Astrocyte of the spinal cord (primary cell): Measurements from ENCODE around the gene PDPK1.
"Not testable (repeated sequence)": the region's sequence is repeated elsewhere in the genome, so short reads cannot be mapped to it uniquely, and the experiment has no call there.

Experiments
- DNase-seq: peaks from one replicate; pipeline ENCODE4 v3.0.0; 2011; ENCODE audit warnings: low read depth, low spot score
- H3K4me3 ChIP-seq: 2 replicates; pipeline ENCODE4 v1.5.1; 2011; ENCODE audit warnings: low read depth, mild to moderate bottlenecking, low read length, moderate library complexity
- CTCF ChIP-seq: IDR thresholded peaks from 2 replicates; pipeline ENCODE4 v1.5.1; 2012; ENCODE audit warnings: low read depth, mild to moderate bottlenecking, low read length, inconsistent platforms
- in situ Hi-C: cut with HindIII; loops from 2 replicates; pipeline ENCODE4 v1.10.0; 2017; ENCODE audit warnings: low sequenced_read_pairs

The PDPK1 gene

GRCh38 chr16:2530629-2531318 is 7.0 kb upstream of the PDPK1 start:
- DNase-seq, result no peak
- in situ Hi-C loops, result no loop called here
- H3K4me3 ChIP-seq, result no peak overlapping the region
- no peak for TF ChIP-seq CTCF

- TF ChIP-seq CTCF, result no peak
- no peak for DNase-seq
- H3K4me3 ChIP-seq, result peak within 1 kb of the TSS; percentile 59
- in situ Hi-C loops, result no loop called here
Measured at GRCh38 chr16:2531371-2531695, 6.5 kb upstream of the PDPK1 start, which contains the start of gene CEMP1. Gene CEMP1, minus strand, starts transcription at chr16:2531408. Its CDS starts 335 bp downstream, at chr16:2531073.

GRCh38 chr16:2531696-2532493 is 5.9 kb upstream of the PDPK1 start:
- in situ Hi-C loops, result no loop called here
- H3K4me3 ChIP-seq, result peak overlapping the region; percentile 59
- DNase-seq, result peak; percentile 98
- TF ChIP-seq CTCF, result no peak

GRCh38 chr16:2532494-2533141 is 5.2 kb upstream of the PDPK1 start:
- peak; percentile 32 for DNase-seq
- H3K4me3 ChIP-seq, result peak overlapping the region; percentile 59
- TF ChIP-seq CTCF, result no peak
- in situ Hi-C loops, result no loop called here

- peak overlapping the region; percentile 59 for H3K4me3 ChIP-seq
- in situ Hi-C loops, DNase-seq: not testable (repeated sequence)
Measured at GRCh38 chr16:2533142-2533755, 4.6 kb upstream of the PDPK1 start.

- H3K4me3 ChIP-seq, result no peak overlapping the region
- DNase-seq, result no peak
- in situ Hi-C loops, result no loop called here
- TF ChIP-seq CTCF, result no peak
Measured at GRCh38 chr16:2533912-2534311, 3.9 kb upstream of the PDPK1 start.

- DNase-seq, in situ Hi-C loops, H3K4me3 ChIP-seq: not testable (repeated sequence)
Measured at GRCh38 chr16:2534335-2534734, 3.5 kb upstream of the PDPK1 start.
